ENCODE measurements around the gene HOXA5.

Gene HOXA5

DNA sequence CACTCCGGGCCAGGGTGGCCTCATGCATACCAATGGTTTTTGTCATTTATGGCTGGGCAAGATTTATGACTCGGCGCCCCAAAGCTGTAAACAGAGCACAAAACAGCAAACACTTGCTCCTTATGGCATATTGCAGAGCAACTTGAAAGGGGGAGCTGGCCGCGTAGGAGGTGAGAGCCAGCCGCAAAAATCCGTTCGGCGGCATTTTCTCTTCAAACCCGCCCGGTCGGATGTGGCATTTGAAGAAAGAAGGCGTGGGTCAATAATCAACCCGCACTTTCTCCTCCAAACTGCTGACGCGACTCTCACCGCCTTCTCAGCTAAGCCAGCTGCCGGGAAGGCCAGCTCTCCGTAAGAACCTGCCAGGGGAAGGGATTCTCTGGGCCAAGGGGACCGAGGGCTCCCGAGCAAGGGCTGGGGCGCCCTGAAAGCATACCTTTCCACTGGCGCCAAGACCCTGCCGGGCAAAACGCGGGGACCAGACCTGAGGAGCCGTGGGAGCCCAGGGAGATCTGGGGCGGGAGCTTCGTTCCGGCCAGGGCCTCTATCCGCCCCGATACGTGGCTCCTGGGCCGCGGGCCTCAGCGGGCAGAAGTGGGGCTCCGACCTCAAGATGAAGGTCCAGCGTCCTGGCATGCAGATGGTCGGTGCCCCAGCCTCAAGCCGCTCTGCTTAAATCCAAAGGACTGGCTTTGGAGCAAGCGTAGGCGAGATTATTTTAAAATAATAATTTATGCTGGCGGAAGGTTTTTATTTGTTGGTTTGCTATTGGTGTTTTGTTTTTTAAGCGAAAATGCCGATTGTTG lies 28.1 kb downstream of the HOXA5 start:
- no peak overlapping the region for H3K4me3 ChIP-seq (ENCODE audit: control insufficient read depth, low read depth, low read length)
- no peak for DNase-seq (ENCODE audit: low read depth)
- TF ChIP-seq, protein P1, sequence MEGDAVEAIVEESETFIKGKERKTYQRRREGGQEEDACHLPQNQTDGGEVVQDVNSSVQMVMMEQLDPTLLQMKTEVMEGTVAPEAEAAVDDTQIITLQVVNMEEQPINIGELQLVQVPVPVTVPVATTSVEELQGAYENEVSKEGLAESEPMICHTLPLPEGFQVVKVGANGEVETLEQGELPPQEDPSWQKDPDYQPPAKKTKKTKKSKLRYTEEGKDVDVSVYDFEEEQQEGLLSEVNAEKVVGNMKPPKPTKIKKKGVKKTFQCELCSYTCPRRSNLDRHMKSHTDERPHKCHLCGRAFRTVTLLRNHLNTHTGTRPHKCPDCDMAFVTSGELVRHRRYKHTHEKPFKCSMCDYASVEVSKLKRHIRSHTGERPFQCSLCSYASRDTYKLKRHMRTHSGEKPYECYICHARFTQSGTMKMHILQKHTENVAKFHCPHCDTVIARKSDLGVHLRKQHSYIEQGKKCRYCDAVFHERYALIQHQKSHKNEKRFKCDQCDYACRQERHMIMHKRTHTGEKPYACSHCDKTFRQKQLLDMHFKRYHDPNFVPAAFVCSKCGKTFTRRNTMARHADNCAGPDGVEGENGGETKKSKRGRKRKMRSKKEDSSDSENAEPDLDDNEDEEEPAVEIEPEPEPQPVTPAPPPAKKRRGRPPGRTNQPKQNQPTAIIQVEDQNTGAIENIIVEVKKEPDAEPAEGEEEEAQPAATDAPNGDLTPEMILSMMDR (IDR thresholded peaks at IDR 0.05; ENCODE audit: control insufficient read depth, insufficient read depth, low read depth, low read length, missing control alignments) = no peak

DNA sequence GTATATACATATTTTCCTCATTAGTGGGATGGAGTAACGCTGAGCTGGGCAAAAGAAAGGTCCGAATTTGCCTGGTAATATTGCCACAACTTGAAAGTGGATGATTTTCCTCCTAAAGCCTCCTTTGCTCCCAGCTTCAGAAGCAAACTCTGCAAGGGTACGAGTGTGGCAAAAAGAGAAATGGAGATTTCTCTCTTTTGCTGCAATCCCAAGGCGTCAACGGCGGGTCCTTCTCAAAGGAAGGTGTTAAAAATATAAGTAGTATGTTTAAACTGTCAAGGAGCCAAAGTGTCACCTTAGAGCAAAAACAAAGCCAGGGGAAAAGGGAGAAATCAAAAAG lies 28.6 kb downstream of the HOXA5 start:
- TF ChIP-seq, protein P1 (IDR thresholded peaks at IDR 0.05; ENCODE audit: control insufficient read depth, insufficient read depth, low read depth, low read length, missing control alignments) = no peak
- no peak overlapping the region for H3K4me3 ChIP-seq (ENCODE audit: control insufficient read depth, low read depth, low read length)
- no peak for DNase-seq (ENCODE audit: low read depth)

DNA sequence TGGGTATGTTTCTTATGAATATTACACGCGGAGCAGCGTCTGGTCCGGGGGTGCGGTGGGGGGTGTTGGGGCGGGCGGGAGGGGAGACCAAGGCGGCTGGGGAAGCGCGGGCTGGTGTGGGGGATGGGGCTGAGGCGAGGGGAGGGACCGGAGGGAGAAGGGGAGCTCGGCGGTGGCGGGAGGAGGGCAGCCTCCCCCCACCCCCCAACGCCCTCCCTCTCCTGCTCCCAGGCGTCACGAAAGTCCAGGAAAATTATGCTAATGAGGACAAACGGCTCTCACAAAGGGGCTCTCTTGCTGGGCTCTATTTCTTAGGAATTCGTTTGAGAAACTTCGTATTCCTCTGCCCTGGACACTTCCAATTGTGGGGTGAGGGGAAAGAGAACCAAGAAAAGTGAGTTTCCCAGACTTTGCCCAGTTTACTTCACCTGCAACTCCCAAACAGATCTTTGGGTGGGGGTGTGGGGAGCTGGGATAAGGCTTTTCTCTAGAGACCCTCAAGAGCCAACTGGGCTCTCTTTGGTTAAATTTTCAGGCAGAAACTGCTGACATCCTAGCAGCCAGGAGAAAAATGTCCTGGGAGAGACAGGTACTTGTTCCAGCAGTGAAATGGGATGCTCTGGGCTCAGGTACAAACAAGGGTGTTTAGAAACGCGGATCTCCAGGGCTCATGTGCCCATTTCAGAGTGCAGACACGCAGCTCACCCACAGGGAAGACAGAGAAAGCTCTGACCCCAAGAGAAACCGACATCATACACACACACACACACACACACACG lies 29.3 kb downstream of the HOXA5 start:
- DNase-seq (ENCODE audit: low read depth) = no peak
- TF ChIP-seq, protein P1 (IDR thresholded peaks at IDR 0.05; ENCODE audit: control insufficient read depth, insufficient read depth, low read depth, low read length, missing control alignments) = no peak
- H3K4me3 ChIP-seq (ENCODE audit: control insufficient read depth, low read depth, low read length) = no peak overlapping the region

DNA sequence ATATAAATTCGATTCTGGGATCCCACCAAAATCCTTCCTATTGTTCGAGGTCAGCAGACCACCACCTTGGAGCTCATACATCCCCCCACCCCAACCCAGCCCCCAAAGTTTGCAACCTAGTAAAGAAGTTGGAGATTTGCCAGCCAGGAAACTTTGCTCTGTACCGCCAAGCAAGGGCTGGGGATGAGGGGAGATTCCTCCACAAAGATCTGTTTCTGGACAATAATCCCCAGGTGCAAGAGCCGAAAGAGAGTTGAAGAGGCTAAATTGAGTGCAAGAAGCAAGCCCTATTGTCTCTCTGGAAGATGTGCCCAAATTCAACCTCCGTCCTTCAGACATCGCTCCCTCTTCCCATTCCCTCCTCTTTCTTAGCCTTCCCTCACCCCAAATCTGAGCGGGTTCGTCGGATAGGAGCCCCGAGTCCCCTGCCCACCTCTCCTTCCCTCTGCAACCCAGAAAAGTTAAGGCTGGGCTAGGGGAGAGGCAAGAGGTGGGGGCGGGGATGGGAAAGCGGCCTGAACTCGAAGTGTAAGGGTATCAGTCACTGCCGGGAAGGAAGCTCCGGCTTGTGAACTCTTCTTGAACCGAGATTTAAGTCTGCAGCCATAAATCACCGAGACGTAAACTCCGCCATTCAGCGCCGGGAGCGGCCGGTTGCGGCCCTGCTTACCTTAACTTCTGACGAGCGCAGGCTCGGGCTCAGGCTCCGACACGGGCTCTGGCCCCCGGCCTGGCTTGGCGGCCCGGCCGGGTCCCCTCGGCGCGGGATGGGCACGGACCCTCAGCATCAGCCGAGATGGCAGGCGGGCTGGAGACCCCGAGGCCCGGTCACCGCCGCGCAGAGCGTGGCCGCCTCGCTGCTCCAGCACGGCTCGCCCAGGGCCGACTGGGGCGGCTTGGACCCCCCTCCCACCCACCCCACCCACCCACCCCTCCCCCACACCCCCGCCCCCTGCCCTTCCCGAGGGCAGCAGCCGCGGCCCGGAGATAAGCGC lies 30.2 kb downstream of the HOXA5 start:
- no peak for DNase-seq (ENCODE audit: low read depth)
- no peak overlapping the region for H3K4me3 ChIP-seq (ENCODE audit: control insufficient read depth, low read depth, low read length)
- TF ChIP-seq, protein P1 (IDR thresholded peaks at IDR 0.05; ENCODE audit: control insufficient read depth, insufficient read depth, low read depth, low read length, missing control alignments) = no peak

DNA sequence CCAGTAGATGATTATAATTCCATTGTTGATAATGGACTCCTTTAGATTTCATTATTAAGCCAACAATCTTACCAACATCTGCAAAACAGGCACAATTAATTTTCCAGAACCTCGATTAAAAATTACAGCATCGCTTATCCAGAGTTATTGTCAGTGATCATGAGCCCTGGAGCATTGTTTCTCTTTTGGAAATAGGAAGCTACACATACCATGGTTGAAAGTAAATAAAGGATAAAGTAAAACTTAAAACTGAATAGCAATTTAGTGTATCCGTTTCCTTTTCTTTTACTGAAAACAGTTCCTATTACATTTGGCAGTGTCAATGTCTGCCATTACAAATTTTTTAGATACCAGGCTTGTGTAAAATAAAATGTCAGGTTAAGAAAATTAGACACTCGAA lies 31.1 kb downstream of the HOXA5 start:
- DNase-seq (ENCODE audit: low read depth) = no peak
- TF ChIP-seq, protein P1 (IDR thresholded peaks at IDR 0.05; ENCODE audit: control insufficient read depth, insufficient read depth, low read depth, low read length, missing control alignments) = no peak
- no peak overlapping the region for H3K4me3 ChIP-seq (ENCODE audit: control insufficient read depth, low read depth, low read length)

DNA sequence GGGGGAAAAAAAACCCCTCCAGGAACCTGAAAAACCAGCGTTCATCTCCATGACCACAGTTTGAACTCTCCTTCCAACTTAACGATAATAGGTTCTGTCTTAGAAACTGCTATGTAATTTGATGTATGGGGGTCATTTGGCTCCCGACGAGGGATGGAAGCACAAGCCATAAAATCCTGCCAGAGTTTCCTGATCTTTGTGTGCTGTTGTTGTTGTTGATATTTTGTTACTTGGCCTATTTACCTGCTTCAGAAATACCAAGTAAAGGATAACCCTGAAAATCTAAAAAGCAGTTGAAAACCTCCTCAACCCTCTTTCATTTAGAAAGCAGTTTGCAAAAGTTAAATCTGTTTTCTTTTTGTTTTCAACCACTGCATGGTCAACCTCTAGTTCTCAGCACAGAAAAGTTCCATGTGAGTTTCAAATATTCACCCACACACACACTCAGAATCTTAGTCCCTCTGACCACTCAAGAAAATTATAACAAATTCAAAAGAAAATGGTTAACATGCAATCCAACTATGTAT lies 31.7 kb downstream of the HOXA5 start:
- DNase-seq (ENCODE audit: low read depth) = no peak
- TF ChIP-seq, protein P1 (IDR thresholded peaks at IDR 0.05; ENCODE audit: control insufficient read depth, insufficient read depth, low read depth, low read length, missing control alignments) = no peak
- H3K4me3 ChIP-seq (ENCODE audit: control insufficient read depth, low read depth, low read length) = no peak overlapping the region

Data from AG09309 (cell line).